Measurements from ENCODE around the gene FADS2.

Gene FADS2

DNA sequence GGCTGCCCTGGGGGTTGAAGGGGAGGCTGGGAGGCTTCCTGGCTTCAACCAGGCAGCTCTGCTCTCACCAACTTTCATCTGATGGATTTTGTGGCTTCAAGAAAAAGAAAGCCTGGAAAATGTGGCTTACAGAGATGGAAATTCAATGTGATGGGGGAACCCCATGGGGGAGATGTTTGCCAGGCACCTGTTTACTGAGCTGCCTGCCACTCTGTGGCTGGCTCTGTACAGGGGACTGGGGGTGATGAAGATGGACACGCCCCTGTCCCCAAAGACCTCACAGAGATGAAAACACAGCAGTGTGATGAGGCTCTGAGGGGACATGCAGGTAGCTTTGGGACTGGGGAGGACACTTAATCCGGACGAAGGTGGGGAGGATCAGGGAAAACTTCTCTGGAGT, 45.8 kb upstream of the FADS2 start:
- Histone ChIP-seq H3K4me3 (no peak overlapping the region), H3K27ac (no peak overlapping the region)
- no peak for DNase-seq (ENCODE audit: low spot score)
- TF ChIP-seq, protein P1, sequence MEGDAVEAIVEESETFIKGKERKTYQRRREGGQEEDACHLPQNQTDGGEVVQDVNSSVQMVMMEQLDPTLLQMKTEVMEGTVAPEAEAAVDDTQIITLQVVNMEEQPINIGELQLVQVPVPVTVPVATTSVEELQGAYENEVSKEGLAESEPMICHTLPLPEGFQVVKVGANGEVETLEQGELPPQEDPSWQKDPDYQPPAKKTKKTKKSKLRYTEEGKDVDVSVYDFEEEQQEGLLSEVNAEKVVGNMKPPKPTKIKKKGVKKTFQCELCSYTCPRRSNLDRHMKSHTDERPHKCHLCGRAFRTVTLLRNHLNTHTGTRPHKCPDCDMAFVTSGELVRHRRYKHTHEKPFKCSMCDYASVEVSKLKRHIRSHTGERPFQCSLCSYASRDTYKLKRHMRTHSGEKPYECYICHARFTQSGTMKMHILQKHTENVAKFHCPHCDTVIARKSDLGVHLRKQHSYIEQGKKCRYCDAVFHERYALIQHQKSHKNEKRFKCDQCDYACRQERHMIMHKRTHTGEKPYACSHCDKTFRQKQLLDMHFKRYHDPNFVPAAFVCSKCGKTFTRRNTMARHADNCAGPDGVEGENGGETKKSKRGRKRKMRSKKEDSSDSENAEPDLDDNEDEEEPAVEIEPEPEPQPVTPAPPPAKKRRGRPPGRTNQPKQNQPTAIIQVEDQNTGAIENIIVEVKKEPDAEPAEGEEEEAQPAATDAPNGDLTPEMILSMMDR (IDR thresholded peaks at IDR 0.05): no peak

DNA sequence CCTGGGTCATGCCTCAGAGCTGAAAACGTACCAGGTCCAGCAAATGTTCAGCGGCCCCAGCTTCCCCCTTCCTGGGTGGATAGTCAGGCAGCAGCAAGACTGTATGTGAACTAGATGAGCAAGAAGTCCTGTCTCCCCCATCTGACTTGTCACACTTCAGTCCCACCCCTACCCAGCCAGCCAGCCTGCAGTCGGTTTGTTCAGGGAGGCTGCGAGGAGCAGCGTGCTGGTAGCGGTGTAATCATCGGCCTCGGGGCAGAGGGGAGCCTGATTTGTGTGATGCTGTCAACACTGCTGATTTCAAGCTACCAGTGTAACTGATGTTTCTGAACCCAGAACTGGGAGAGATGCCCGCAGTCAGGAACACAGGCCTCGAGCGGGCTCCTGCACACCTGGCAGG, 45.3 kb upstream of the FADS2 start:
- no peak for DNase-seq (ENCODE audit: low spot score)
- Histone ChIP-seq H3K4me3 (no peak overlapping the region), H3K27ac (no peak overlapping the region)
- TF ChIP-seq, protein P1 (IDR thresholded peaks at IDR 0.05): no peak

DNA sequence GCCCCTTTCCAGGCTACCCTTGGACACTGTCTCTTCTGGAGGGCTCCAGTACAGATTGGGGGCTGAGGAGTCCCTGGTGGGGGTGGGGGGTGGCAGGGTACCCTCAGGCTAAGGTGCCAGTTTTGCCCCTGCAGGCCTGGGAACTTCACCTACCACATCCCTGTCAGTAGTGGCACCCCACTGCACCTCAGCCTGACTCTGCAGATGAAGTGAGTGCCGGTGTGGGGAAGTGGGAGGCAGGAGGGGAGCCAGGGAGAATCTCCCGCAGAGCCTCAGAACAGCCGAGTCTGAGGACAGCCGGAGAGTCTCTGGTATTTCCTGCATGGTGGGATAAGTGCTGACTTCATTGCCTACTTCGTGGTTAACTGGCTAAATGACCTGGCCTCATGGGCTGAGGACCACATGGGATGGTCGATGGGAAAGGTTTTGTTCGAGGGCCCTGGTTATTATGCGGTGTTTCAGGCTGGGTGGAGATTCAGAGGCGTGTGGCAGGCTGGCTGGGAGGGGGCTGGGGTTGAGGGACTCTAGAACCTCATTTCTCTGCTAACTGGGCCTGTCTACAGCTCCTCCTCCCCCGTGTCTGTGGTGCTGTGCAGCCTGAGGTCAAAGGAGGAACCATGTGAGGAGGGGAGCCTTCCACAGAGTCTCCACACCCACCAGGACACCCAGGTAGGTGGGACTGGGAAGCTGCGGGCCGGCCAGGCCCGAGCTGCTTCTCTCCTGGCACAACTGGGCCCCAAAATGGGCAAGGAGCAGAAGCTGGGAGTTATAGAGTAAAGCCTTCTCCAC, 44.2 kb upstream of the FADS2 start:
- DNase-seq (ENCODE audit: low spot score): no peak
- Histone ChIP-seq H3K4me3 (no peak overlapping the region), H3K27ac (no peak overlapping the region)
- TF ChIP-seq, protein P1 (IDR thresholded peaks at IDR 0.05): no peak

DNA sequence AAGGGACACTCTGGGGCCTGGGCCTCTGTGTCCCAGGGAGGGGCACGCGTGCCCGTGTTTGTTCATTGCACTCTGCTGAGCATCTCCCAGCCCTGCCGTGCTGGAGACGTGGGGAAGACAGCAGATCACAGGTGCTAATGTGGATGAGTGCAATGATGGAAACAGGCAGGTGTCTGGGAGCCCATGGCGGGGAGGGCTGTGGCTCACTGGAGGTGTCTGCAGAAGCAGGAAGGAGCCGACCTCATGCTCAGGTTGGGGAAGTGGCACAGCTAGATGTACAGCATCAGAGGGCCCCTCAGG, 43.6 kb upstream of the FADS2 start:
- Histone ChIP-seq H3K4me3 (no peak overlapping the region), H3K27ac (no peak overlapping the region)
- TF ChIP-seq, protein P1 (IDR thresholded peaks at IDR 0.05): no peak
- no peak for DNase-seq (ENCODE audit: low spot score)

DNA sequence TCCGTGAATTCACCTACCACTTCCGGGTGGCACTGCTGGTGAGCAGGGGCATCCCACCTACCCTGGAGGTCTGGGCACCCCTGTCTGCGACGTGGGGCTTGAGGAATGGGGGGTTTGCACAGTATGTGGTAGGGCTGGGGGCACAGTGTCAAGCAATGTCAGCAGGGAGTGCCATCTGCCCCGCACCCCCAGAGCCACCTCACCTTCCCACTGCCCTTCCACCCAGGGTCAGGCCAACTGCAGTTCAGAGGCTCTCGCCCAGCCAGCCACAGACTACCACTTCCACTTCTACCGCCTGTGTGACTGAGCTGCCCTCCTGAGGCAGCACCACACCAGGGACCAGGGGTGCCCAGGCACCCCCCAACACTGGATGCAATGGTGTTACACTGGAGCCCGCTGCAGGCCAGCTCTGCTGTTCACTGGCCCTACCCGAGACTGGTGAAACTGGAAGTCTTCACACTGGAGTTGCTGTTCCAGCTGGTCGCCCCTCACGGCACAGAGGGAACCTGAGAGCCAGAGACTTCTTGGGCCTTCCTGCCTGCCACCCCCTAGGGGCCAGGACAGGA, 42.2 kb upstream of the FADS2 start:
- TF ChIP-seq, protein P1 (IDR thresholded peaks at IDR 0.05): no peak
- no peak for DNase-seq (ENCODE audit: low spot score)
- no peak overlapping the region for H3K4me3 ChIP-seq
- no peak overlapping the region for H3K27ac ChIP-seq

DNA sequence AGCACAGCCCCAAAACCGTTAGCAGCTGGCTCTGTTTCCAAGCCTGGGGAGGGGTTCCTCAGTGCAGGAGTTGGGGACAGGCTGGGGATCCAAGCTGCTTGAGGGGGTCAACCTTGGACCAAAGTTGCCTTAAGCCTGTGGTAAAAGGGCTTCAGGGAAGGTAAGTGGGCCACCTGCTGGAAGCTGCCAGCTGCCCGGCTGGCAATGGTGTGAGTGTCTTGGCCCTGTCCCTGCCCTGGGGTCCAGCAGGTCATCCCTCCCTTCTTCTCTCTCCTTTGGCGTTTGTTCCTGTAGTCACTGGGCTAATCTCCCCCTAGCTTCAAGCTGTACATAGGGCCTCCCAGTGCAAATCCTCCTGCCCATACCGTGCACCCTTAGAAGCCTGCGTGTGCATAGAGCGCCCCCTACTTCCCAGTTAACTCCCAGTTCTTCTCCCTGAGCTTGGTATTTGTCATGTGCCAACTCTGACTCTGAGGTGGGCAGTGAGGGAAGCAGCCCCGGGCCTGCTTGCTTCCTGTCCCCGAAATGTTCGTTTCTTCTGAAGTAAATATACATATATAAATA, 40.1 kb upstream of the FADS2 start:
- H3K27ac ChIP-seq: no peak overlapping the region
- no peak overlapping the region for H3K4me3 ChIP-seq
- TF ChIP-seq, protein P1 (IDR thresholded peaks at IDR 0.05): no peak
- DNase-seq (ENCODE audit: low spot score): no peak
